ENCODE measurements around the gene CPNE7.

CPNE7 gene

DNA sequence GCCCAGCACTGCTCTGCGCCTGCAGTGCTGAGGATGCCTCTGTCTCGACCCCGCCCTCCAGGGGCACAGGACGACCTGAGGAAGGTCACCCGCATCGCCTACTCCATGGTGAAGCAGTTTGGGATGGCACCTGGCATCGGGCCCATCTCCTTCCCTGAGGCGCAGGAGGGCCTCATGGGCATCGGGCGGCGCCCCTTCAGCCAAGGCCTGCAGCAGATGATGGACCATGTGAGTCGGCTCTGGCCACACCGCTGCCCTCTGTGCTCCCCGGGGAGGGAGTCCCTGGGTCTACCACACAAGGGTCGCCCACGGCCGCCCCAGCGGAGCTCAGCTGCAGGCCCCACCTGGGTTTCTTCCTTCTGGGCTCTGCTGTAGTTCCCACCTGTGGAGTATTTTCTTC is 21.8 kb upstream of the CPNE7 start:
- H3K4me3 ChIP-seq (ENCODE audit: low read depth, low read length): no peak overlapping the region
- no peak for DNase-seq (ENCODE audit: low read depth, low spot score)
- TF ChIP-seq, protein P1, sequence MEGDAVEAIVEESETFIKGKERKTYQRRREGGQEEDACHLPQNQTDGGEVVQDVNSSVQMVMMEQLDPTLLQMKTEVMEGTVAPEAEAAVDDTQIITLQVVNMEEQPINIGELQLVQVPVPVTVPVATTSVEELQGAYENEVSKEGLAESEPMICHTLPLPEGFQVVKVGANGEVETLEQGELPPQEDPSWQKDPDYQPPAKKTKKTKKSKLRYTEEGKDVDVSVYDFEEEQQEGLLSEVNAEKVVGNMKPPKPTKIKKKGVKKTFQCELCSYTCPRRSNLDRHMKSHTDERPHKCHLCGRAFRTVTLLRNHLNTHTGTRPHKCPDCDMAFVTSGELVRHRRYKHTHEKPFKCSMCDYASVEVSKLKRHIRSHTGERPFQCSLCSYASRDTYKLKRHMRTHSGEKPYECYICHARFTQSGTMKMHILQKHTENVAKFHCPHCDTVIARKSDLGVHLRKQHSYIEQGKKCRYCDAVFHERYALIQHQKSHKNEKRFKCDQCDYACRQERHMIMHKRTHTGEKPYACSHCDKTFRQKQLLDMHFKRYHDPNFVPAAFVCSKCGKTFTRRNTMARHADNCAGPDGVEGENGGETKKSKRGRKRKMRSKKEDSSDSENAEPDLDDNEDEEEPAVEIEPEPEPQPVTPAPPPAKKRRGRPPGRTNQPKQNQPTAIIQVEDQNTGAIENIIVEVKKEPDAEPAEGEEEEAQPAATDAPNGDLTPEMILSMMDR (IDR thresholded peaks at IDR 0.05; ENCODE audit: insufficient read depth, low read length, missing control alignments): no peak
- POLR2A ChIA-PET: no interaction called here
- CTCF ChIA-PET: no interaction called here

DNA sequence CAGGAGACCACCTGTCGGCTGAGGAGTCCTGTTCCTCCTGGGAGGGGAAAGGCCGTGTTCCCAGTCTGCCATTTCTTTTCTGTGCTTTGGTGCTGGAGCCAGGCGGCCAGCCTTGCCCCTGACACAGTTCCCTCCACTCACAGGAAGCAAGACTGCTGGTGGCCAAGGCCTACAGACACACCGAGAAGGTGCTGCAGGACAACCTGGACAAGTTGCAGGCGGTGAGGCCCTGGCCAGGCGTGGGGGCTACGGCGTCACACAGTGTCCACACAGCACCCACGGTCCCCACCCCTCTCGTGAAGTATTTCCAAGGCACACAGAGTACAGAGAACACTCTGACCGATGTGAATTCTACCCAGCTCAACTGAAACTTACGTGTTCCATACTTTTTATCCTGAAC is 21.2 kb upstream of the CPNE7 start:
- TF ChIP-seq, protein P1 (IDR thresholded peaks at IDR 0.05; ENCODE audit: insufficient read depth, low read length, missing control alignments): no peak
- no peak for DNase-seq (ENCODE audit: low read depth, low spot score)
- CTCF ChIA-PET: interaction anchor here (0.6 kb wide), 1 partner anchor 87 kb away, joined by 3 read pairs; no protein-coding TSS in a partner anchor

DNA sequence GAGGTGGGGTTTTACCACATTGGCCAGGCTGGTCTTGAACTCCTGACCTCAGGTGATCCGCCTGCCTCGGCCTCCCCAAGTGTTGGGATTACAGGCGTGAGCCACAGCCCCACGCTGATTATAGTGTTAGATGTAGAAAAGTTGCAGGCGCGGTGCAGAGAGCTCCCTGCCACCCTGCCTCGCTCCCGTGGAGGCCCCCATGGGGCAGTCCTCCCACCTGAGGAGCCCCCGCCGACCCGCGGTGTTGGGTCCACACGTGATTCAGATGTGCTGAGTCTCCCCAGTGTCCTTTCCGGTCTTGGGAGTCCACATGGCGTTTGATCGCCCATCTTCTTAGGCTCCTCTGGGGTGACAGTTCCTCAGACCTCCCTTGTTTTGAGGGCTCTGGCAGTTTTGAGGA is 20.3 kb upstream of the CPNE7 start:
- TF ChIP-seq, protein P1 (IDR thresholded peaks at IDR 0.05; ENCODE audit: insufficient read depth, low read length, missing control alignments): no peak
- POLR2A ChIA-PET: no interaction called here
- H3K4me3 ChIP-seq (ENCODE audit: low read depth, low read length): no peak overlapping the region
- DNase-seq (ENCODE audit: low read depth, low spot score): no peak
- CTCF ChIA-PET: interaction anchor here (0.7 kb wide), 1 partner anchor 9 kb away, joined by 3 read pairs; no protein-coding TSS in a partner anchor

More for the DNA sequence above, 21.2 kb upstream of the CPNE7 start:
- H3K4me3 ChIP-seq (ENCODE audit: low read depth, low read length): no peak overlapping the region
- POLR2A ChIA-PET: no interaction called here

DNA sequence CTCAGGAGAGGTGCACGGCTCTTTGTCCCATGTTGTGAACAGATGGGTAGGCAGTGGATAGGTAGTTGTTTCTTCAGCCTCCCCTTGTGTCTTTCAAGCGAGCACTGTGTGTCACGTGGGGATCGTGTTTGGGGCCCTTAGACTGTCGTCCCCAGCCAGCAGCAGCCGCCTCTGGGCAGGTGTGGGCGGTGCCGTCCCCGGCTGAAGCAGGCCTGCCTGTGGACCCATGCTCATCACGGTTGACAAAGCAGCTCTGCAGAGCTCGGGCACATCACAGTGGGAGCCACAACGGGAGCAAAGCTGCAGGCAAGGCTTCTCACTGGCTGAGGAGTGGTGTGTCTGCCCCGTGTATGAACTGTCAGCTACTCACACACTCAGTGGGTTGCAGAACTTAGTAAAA is 19.8 kb upstream of the CPNE7 start:
- TF ChIP-seq, protein P1 (IDR thresholded peaks at IDR 0.05; ENCODE audit: insufficient read depth, low read length, missing control alignments): no peak
- no peak overlapping the region for H3K4me3 ChIP-seq (ENCODE audit: low read depth, low read length)
- no peak for DNase-seq (ENCODE audit: low read depth, low spot score)
- ChIA-PET CTCF (interaction anchor here (1.9 to 2.2 kb wide), 2 partner anchors 12 to 16 kb away, joined by 5 to 7 read pairs; no protein-coding TSS in a partner anchor), POLR2A (no interaction called here)

DNA sequence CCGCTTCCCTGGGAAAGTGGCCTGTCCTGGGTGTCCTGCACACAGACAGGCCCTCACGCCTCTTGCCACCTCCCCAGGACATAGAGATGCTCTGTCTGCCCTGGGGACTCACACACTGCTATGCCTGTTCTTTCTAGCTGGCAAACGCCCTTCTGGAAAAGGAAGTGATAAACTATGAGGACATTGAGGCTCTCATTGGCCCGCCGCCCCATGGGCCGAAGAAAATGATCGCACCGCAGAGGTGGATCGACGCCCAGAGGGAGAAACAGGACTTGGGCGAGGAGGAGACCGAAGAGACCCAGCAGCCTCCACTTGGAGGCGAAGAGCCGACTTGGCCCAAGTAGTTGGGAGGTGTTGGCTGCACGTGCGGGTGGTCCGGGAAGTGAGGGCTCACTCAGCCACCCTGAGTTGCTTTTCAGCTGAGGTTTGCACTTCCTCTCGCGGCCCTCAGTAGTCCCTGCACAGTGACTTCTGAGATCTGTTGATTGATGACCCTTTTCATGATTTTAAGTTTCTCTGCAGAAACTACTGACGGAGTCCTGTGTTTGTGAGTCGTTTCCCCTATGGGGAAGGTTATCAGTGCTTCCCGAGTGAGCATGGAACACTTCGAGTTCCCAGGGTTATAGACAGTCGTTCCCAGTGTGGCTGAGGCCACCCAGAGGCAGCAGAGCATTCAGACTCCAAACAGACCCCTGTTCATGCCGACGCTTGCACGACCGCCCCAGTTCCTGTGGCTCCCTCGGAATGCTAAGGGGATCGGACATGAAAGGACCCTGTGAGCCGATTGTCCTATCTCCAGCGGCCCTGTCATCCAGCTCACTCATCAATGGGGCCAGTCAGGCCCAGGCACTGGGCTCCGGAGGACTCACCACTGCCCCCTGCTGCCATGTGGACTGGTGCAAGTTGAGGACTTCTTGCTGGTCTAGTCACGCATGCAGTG is 18.5 kb upstream of the CPNE7 start:
- ChIA-PET CTCF (interaction anchor here (0.8 to 3.1 kb wide), 11 partner anchors 8 to 316 kb away, joined by 3 to 22 read pairs (median 6); no protein-coding TSS in a partner anchor), POLR2A (interaction anchor here (0.5 to 0.6 kb wide), 2 partner anchors 15 to 186 kb away, joined by 3 to 5 read pairs; no protein-coding TSS in a partner anchor)
- DNase-seq (ENCODE audit: low read depth, low spot score): peak; percentile 5
- H3K4me3 ChIP-seq (ENCODE audit: low read depth, low read length): no peak overlapping the region
- TF ChIP-seq, protein P1 (IDR thresholded peaks at IDR 0.05; ENCODE audit: insufficient read depth, low read length, missing control alignments): peak; percentile 87
